IMR-90 (cell line): Measurements from ENCODE around the gene TUBB4A.

Experiments used
- CEBPB ChIP-seq: IDR thresholded peaks from 2 replicates; pipeline ENCODE4 v1.6.1; 2012; ENCODE audit warnings: low read depth, low read length, improper control_type of control experiment
- CHD1 ChIP-seq: IDR thresholded peaks from 2 replicates; pipeline ENCODE4 v1.6.1; 2012; ENCODE audit warnings: low read depth, low read length, improper control_type of control experiment
- CTCF ChIP-seq: conservative IDR thresholded peaks from 2 replicates; pipeline ENCODE4 v1.5.1; 2012; ENCODE audit warnings: mild to moderate bottlenecking, low read depth, low read length, improper control_type of control experiment
- ELK1 ChIP-seq: fragments of 150-350 bp; IDR thresholded peaks from 2 replicates; pipeline ENCODE4 v1.6.1; 2016; ENCODE audit warnings: low read depth, mild to moderate bottlenecking, low read length, moderate library complexity, borderline replicate concordance
- MAFK ChIP-seq: IDR thresholded peaks from 2 replicates; pipeline ENCODE4 v1.6.1; 2012; ENCODE audit warnings: low read depth, low read length, improper control_type of control experiment
- POLR2A ChIP-seq: IDR thresholded peaks from 2 replicates; pipeline ENCODE4 v1.6.1; 2012; ENCODE audit warnings: mild to moderate bottlenecking, low read depth, low read length
- RCOR1 ChIP-seq: IDR thresholded peaks from 2 replicates; pipeline ENCODE4 v1.6.1; 2012; ENCODE audit warnings: mild to moderate bottlenecking, low read length, improper control_type of control experiment; ENCODE audit not compliant: insufficient replicate concordance
- RFX5 ChIP-seq: IDR thresholded peaks from 2 replicates; pipeline ENCODE4 v1.8.0; 2012; ENCODE audit warnings: low read depth, mild to moderate bottlenecking, low read length, moderate library complexity
- USF2 ChIP-seq: fragments of 150-350 bp; IDR thresholded peaks from 2 replicates; pipeline ENCODE4 v1.6.1; 2017; ENCODE audit warnings: mild to moderate bottlenecking, antibody characterized with exemption, low read length, low read depth

- TF ChIP-seq POLR2A (no peak), CTCF (no peak), RFX5 (no peak), CEBPB (no peak), USF2 (no peak), ELK1 (no peak), CHD1 (no peak), RCOR1 (no peak), MAFK (no peak)
Observed at GRCh38 chr19:6470173-6470572, 31.9 kb downstream of the TUBB4A start.
